Calu3 (cell line): ENCODE measurements around the gene LDLRAD3. TPM values are rescaled to one million over a fixed set of nuclear protein-coding genes. Genes with fewer than 3 reads are reported as not detected.

Experiments used
- BruUV-seq: library from RNA; stranded (reverse); fragments of 400-500 nt; replicated peaks from 2 replicates; lab custom pipeline; 2021; lab: Mats Ljungman, UMichigan
- CTCF ChIA-PET: fragments of 300-600 bp; sonication (Branson Sonifier 250); formaldehyde crosslinking; loops from one replicate; lab custom pipeline; 2022; ENCODE audit warnings: antibody characterized with exemption; lab: Charles Lee
- DNase-seq: peaks from one replicate; pipeline ENCODE4 v3.0.0; 2022
- H3K27ac Mint-ChIP-seq: one replicate; pipeline ENCODE4 v1.8.0; 2022; ENCODE audit warnings: mixed read lengths; ENCODE audit not compliant: unreplicated experiment
- H3K27me3 Mint-ChIP-seq: one replicate; pipeline ENCODE4 v1.8.0; 2022; ENCODE audit warnings: mixed read lengths; ENCODE audit not compliant: unreplicated experiment
- H3K36me3 Mint-ChIP-seq: one replicate; pipeline ENCODE4 v1.8.0; 2022; ENCODE audit warnings: mild to moderate bottlenecking, moderate library complexity, mixed read lengths; ENCODE audit not compliant: insufficient read depth, unreplicated experiment
- H3K4me1 Mint-ChIP-seq: one replicate; pipeline ENCODE4 v1.8.0; 2022; ENCODE audit warnings: mild to moderate bottlenecking, low read depth, mixed read lengths; ENCODE audit not compliant: unreplicated experiment
- H3K4me3 Mint-ChIP-seq: one replicate; pipeline ENCODE4 v1.8.0; 2022; ENCODE audit warnings: mild to moderate bottlenecking, low read depth, moderate library complexity, mixed read lengths; ENCODE audit not compliant: unreplicated experiment
- H3K9me3 Mint-ChIP-seq: one replicate; pipeline ENCODE4 v1.8.0; 2022; ENCODE audit warnings: low read depth, mixed read lengths; ENCODE audit not compliant: unreplicated experiment
- intact Hi-C: fragments of 100-400 bp; cut with micrococcal nuclease; formaldehyde crosslinking; loops from one replicate; pipeline ENCODE4 v1.10.0; 2022; ENCODE audit not compliant: unreplicated experiment
- total RNA-seq: library from RNA; stranded (reverse); gene quantifications from 2 replicates; pipeline ENCODE4 v1.2.3, GENCODE V29; 2022
- TF ChIP-seq, protein P1 (sequence below): fragments of 200-600 bp; IDR thresholded peaks from one replicate; pipeline ENCODE4 v1.8.0; 2022; ENCODE audit warnings: antibody characterized with exemption; ENCODE audit not compliant: unreplicated experiment

Gene LDLRAD3
- total RNA-seq, 1 experiment from 2014 or later: 16.2 TPM

DNA sequence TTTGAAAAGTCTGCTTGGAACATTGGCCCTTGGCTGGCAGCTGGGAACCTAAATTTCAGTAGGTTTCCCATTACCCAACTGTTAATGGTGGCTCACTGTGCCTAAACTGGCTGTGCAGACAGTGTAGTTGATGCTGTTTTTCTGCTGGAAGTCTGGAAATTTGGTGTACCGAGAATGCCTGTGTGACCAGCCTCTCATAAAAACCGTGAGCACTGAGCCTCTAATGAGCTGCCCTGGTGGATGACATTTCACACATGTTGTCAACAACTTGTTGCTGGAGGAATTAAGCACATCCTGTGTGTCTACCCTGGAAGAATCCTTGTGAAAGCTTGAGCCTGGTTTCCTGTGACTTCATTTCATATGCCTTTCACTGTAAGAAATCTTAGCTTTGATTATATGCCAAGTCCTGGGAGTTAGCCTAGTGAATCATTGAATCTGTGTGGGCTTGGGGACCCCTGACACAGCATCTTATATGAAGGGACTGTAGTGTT, 131.1 kb downstream of the LDLRAD3 start:
- Mint-ChIP-seq H3K4me3 (no peak overlapping the region), H3K27me3 (no peaks in the 10 kb centered on the region), H3K36me3 (no peaks in the 10 kb centered on the region), H3K9me3 (peaks cover 3% of the 10 kb centered on the region), H3K27ac (no peak overlapping the region), H3K4me1 (no peaks in the 10 kb centered on the region)
- DNase-seq: no peak
- no TSS peak for BruUV-seq
- intact Hi-C loops: no loop called here
- TF ChIP-seq, protein P1, sequence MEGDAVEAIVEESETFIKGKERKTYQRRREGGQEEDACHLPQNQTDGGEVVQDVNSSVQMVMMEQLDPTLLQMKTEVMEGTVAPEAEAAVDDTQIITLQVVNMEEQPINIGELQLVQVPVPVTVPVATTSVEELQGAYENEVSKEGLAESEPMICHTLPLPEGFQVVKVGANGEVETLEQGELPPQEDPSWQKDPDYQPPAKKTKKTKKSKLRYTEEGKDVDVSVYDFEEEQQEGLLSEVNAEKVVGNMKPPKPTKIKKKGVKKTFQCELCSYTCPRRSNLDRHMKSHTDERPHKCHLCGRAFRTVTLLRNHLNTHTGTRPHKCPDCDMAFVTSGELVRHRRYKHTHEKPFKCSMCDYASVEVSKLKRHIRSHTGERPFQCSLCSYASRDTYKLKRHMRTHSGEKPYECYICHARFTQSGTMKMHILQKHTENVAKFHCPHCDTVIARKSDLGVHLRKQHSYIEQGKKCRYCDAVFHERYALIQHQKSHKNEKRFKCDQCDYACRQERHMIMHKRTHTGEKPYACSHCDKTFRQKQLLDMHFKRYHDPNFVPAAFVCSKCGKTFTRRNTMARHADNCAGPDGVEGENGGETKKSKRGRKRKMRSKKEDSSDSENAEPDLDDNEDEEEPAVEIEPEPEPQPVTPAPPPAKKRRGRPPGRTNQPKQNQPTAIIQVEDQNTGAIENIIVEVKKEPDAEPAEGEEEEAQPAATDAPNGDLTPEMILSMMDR: no peak
- CTCF ChIA-PET: no interaction called here

DNA sequence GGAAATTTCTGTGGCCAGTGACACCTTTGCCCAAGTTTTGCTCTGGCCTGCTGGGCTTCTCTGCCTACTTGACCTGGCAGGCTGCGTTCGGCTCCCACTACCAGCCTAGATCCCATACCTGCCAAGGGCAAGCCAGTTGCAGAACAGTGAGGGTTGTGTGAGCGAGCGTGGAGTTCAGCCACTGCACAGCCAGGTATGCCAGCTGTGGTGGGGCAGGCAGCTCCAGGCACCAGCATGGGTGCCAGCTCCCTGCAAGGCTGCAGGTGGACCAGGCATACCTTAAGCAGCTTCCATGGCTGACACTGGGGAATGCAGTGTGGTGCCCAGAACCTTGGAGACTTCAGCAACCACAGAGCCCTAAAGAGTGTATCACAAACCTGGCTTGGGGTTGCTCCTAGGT, 133.5 kb downstream of the LDLRAD3 start:
- Mint-ChIP-seq H3K36me3 (no peaks in the 10 kb centered on the region), H3K27ac (no peak overlapping the region), H3K4me3 (no peak overlapping the region), H3K27me3 (no peaks in the 10 kb centered on the region), H3K9me3 (peaks cover 3% of the 10 kb centered on the region), H3K4me1 (no peaks in the 10 kb centered on the region)
- intact Hi-C loops: no loop called here
- no peak for DNase-seq
- CTCF ChIA-PET: no interaction called here
- TF ChIP-seq, protein P1: no peak
- BruUV-seq: no TSS peak

DNA sequence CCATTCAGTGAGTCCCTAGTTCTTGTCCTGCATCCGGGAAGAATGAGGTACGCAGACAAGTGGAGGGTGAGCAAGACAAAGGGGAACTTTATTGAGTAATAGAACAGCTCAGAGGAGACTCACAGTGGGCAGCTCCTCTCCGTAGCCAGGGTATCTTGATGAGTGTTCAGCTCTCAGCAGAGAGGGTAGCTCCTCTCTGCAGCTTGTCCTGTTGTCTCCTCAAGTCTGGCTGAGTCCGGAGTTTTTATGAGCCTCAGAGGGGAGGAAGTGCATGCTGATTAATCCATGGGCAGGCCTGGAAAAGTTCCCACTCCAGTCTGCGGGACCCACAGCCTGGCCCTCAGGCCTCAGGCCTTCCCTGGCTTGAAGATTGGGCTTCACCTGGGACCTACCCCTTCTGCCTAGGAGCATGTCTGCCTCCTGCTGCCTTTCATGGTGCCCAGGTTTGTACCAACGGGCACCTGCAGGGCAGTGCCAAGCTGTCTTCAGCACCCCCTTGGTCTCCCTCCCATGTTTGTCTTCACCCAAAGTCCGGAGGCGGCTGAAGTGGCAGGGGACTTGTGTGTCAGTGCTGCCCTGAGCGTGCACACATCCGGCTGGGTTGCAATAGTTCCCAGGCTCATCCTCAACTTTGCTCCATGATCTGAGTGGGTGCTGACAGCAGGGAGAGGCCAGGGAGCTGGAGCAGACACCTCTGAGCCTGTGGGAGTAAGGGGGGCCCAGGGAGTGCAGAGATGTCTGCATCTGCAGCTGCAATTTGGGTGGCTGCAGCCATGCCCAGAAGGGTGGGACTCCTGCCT, 134.2 kb downstream of the LDLRAD3 start:
- peaks cover 3% of the 10 kb centered on the region for H3K9me3 Mint-ChIP-seq
- intact Hi-C loops: no loop called here
- CTCF ChIA-PET: interaction anchor here (0.6 kb wide), 1 partner anchor 658 kb away, joined by 5 read pairs; no protein-coding TSS in a partner anchor
- TF ChIP-seq, protein P1: no peak
- H3K36me3 Mint-ChIP-seq: no peaks in the 10 kb centered on the region
- no TSS peak for BruUV-seq
- no peak for DNase-seq
- no peaks in the 10 kb centered on the region for H3K4me1 Mint-ChIP-seq
- H3K27me3 Mint-ChIP-seq: no peaks in the 10 kb centered on the region
- no peak overlapping the region for H3K27ac Mint-ChIP-seq
- no peak overlapping the region for H3K4me3 Mint-ChIP-seq

DNA sequence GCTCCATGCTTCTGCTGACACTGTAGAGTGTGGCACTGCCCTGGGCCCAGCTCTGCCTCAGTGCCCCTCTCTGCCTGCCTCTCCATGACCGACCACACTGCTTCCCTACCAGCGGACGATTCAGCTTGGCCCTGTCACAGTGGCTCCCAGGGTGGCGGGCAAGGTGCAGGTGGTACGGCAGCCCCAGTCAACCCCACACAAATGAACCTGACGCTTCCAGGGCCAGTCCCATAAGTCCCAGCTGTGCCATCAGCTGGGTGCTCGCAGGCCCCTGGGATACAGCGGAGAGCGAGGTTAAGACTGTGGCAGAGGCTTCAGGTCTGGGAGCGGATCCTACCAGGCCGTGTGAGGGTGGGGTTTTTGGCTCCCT, 134.8 kb downstream of the LDLRAD3 start:
- H3K27me3 Mint-ChIP-seq: no peaks in the 10 kb centered on the region
- no peaks in the 10 kb centered on the region for H3K36me3 Mint-ChIP-seq
- CTCF ChIA-PET: interaction anchor here (0.6 kb wide), 1 partner anchor 659 kb away, joined by 5 read pairs; no protein-coding TSS in a partner anchor
- H3K4me1 Mint-ChIP-seq: no peaks in the 10 kb centered on the region
- no TSS peak for BruUV-seq
- no peak overlapping the region for H3K27ac Mint-ChIP-seq
- peaks cover 3% of the 10 kb centered on the region for H3K9me3 Mint-ChIP-seq
- intact Hi-C loops: no loop called here
- TF ChIP-seq, protein P1: no peak
- no peak overlapping the region for H3K4me3 Mint-ChIP-seq
- DNase-seq: no peak
